ENCODE results near the gene LCN2.
"Not testable (repeated sequence)": the region's sequence is repeated elsewhere in the genome, so short reads cannot be mapped to it uniquely, and the experiment has no call there.

The LCN2 gene

DNA sequence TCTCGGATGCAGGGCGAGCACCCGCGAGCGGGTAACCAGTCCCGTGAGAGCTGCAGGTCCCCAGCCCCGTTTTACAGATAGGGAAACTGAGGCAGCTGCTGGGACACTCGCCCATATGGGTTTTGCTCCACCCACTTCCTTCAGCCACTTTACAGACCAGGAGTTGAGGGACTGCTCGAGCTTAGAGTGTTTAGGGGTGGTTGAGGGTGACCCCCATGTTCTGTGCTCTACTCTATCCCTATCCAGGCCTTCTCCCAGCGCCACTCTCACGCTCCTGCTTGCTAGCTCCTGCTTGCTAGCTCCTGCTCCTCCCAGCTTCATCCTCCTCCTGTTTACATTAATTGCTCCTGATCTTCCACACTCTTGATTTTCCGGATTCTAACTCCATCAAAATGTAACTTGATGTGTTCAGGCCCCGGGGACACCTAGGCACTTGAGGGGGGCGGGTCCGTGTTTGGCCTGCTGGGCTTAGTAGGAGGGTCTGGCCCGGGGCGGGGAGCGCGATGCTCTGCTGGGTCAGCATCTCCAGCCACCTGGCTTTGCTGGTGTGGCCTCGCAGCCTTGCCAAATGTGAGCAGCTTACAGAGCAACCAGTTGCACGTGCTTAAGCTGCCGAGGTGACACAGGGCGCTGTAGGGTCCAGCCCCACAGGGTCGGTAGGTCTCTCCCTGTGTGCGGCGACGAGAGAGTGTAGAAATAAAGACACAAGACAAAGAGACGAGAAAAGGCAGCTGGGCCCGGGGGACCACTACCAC lies 20.2 kb upstream of the LCN2 start:
- no peak for FAIRE-seq

DNA sequence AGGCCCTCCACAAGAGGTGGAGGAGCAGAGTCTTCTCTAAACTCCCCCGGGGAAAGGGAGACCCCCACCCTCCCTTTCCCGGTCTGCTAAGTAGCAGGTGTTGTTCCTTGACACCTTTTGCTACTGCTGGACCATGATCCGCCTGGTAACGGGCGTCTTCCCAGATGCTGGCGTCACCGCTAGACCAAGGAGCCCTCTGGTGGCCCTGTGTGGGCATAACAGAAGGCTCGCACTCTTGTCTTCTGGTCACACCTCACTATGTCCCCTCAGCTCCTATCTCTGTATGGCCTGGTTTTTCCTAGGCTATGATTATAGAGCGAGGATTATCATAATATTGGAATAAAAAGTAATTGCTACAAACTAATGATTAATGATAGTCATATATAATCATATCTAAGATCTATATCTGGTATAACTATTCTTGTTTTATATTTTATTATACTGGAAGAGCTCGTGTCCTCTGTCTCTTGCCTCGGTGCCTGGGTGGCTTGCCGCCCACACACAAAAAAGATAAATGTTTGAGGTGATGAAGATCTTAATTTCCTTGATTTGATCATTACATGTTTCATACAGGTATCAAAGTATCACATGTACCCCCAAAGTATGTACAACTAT lies 19.2 kb upstream of the LCN2 start:
- FAIRE-seq, result not testable (repeated sequence)

DNA sequence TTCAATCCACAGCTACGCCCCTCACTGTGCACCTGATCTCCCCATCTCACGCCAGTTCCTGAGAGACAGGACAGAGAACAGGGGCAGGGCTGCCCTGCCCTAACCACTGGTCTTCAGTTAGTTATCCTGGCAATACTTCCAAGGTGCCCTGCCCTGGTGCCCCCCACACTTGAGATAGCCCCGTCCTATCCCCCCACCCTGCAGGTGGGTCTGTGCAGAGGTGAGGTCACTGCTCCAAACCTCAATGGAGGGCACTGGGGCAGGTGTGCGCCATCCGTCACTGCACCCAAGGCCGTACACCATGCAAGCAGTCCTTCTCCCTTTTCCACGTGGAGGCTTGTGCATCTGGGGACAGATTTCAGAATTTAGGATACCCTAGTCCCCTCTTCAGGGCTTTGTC lies 18.6 kb upstream of the LCN2 start:
- not testable (repeated sequence) for FAIRE-seq

DNA sequence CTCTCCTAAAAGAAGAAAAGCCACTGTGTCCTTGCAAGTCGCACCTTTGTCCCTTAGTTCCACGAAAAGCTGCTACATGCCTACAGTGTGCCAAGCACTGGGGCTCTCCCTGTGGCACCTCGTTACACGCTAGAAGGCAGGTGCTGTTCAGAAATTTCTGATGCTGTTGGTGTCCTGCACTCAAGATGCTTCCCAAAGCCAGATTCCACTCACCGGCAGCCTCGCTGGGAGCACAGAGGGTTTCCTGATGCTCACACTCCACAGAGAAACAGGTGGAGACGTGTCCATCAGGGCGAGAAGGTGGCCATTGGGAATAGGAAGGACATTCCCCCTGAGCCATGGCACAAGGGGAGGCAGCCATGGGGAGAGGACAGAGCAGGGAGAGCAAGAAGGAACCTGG lies 17.9 kb upstream of the LCN2 start:
- FAIRE-seq, result not testable (repeated sequence)

DNA sequence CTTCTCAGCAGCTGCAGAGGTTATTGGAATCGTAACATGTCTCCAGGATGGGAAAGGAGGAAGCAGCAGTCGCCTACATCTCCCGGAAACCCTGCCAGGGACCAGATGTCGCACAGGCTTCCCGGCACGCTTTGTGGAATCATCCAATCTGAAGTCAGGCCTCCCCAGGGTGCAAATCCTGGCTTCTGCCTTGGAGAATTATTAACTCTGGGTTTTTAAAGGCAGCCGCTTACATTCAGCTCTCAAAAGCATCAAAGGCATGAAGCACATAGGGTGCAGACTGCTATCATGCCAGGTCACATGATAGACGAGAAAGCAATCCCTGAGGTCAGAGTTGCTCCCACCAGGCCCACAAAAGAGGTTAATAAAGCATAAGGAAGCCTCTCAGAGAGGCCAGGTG lies 17.1 kb upstream of the LCN2 start:
- not testable (repeated sequence) for FAIRE-seq

DNA sequence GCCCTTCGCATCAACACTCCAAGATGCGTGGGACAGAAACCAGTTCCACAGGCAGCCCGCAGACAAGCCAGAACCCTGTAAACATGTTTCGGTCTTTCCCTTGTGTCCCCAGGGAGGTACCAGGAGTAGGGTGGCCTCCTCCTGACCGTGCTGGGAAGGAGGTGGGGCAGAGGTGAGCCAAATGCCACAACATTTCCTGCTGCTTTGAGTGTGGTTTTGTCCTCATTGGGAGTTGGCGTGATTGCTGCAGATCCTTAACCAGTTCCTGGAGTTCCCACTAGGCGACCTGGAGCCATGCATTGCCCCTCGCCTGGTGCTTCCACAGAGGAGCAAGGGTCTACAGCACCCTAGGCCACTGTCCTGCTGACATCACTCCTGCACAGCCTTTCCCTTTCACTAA lies 13.7 kb upstream of the LCN2 start:
- not testable (repeated sequence) for FAIRE-seq

DNA sequence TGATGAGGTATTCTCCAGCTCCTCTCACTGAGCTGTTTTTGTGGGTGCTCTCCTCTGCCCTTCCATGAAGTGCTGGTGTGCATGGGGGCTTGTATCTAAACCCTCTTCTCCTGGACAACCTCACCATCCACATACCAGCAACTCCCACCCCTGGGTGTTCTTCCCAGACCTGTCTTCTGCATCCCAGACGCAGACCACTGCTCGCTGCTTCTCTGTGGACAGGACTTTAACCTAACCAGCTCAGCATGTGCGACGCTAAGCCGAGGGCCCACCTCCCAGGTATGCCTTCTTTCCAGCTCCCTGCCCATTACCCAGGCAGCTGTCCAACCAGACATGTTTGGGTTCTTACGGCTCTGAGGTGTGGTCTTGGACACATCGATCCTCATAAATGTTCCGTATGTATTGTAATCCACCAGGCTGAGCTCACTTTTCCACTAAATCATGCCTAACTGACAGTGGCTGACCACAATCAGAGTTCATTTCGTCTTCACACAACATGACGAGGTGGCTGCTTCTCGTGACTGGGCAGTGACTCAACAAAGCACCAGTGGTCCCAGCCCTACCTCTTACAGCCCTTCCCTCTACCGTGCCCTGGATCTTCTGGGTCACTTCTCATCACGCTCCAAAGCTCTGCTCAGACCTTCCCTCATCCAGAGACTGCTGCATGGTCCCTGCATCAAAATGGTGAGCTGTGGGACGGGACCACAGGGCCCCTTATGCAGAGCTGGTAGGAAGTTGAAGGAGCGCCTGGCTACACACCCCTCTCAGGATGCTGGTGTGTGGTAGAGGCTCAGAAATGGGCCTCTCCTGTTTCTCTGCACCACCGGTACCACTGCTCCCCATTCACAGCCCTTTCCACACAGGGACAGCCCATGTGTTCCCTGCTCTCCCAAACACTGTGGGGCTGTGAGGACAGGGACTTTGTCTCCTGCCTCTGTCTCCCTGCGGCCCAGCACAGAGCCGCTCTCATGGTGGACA lies 12.1 kb upstream of the LCN2 start:
- FAIRE-seq, result no peak

DNA sequence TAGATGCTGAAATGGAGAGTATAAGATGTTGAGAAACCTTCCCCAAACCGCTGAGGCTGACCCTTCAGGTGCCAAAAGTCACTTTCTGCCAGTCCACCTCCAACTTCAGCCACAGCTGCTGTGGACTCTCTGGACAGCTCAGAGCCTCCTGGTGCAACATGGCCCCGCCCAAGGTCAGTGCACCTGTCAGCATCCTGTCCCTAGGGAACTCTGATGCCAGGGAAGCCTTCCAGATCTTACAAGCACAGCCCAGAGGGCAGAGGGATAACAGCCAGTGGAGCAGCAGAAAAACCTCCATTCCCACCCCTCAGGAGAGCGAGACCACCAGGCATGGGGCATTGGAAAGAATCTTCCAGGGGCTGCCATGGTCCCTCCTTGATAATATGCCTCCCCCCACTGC lies 11.3 kb upstream of the LCN2 start:
- no peak for FAIRE-seq

DNA sequence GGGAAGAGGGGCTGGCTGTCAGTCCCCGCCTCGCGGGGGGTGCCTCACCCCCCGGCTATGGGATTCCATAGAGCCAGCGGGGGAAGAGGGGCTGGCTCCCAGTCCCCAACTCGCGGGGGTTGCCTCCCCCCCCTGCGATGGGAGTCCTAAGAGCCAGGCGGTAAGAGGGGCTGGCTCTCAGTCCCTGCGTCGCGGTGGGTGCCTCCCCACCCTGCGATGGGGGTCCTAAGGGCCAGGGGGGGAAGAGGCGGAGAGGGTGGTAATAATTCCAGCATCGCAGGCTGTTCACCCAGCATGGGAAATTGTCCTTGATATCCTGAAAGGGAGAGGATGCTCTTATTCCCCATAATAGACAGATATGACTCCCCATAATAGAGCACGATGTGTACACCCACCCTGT lies 9.6 kb upstream of the LCN2 start:
- no peak for FAIRE-seq

DNA sequence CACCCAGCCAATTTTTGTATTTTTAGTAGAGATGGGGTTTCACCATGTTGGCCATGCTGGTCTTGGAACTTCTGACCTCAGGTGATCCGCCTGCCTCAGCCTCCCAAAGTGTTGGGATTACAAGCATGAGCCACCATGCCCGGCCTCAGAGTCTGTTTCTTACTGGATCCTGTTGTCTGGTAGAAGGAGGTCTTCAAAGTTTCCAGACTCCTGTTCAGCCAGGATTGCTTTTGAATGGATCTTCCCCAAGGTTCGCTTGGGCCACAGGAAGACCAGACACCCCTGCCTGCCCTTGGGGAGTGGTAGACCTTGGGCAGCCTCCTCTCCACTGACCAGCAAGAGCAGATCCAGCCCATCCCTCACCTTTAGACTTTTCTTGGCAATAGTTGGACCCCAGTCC lies 7.6 kb upstream of the LCN2 start:
- FAIRE-seq, result no peak

DNA sequence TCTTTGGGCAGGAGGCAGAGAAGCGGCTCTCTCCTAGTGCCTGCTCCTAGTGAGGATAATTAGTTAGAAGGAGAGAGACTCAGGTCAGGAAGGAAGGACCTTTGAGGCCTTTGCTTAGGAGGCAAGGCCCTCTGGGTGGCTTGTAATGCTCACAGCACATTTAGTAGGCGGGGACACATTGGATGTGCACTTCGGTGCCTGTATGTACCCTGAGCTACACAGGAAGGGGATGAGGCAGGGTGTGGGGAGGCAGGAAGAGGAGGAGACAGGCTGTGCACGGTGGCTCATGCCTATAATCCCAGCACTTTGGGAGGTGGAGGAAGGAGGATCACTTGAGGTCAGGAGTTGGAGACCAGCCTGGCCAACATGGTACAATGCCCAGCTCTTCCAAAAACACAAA lies 7.2 kb upstream of the LCN2 start:
- no peak for FAIRE-seq

DNA sequence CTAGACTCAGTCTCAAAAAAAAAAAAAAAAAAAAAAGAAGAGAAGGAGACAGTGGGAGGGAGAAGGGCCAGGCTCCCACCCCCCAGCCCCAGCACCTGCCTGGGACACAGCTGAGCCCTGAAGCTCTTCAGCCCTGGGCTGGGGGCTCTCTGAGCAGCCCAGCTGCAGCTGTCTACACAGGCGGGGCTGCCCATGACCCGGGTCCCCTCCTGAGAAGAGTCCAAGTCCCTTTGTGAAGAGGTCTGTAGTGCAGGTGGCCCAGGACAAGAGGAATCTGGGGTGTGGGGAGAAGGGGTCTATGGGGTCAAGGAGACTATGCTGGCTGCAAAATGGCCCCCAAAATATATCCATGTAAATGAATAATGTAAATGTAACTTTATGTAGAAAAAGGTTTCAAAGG lies 6.7 kb upstream of the LCN2 start:
- no peak for FAIRE-seq

DNA sequence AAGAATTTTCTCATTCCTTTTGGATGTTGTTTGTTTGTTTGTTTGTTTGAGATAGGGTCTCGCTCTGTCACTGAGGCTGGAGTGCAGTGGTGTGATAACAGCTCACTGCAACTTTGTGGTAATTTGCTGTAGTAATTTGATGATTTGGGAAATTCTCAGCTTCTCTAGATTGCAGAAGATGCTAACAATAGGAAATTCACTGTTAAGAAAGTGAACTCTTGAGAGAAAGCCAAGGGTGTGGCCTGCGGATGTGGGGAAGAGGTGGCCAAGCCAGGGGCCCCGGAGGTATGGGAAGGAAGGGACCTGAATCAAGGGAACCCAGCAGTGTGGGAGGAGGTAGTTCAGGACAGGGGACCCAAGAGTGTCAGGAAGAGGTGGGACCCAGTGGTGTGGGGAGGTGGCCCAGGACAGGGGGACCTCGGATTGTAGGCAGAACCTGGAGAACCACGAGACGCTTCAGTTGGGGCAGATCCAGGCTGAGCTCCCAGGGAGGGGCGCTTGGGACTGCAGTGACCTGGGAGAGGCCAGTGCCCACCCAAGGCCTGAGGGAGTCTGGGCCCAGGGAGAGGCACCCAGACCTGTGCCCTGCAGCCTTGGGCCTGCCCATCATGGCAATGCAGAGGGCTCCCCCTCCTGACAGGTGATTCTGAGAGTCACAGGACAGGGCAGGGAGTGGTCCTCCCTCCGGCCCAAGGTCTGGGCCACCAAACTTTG lies 5.6 kb upstream of the LCN2 start:
- FAIRE-seq, result no peak

DNA sequence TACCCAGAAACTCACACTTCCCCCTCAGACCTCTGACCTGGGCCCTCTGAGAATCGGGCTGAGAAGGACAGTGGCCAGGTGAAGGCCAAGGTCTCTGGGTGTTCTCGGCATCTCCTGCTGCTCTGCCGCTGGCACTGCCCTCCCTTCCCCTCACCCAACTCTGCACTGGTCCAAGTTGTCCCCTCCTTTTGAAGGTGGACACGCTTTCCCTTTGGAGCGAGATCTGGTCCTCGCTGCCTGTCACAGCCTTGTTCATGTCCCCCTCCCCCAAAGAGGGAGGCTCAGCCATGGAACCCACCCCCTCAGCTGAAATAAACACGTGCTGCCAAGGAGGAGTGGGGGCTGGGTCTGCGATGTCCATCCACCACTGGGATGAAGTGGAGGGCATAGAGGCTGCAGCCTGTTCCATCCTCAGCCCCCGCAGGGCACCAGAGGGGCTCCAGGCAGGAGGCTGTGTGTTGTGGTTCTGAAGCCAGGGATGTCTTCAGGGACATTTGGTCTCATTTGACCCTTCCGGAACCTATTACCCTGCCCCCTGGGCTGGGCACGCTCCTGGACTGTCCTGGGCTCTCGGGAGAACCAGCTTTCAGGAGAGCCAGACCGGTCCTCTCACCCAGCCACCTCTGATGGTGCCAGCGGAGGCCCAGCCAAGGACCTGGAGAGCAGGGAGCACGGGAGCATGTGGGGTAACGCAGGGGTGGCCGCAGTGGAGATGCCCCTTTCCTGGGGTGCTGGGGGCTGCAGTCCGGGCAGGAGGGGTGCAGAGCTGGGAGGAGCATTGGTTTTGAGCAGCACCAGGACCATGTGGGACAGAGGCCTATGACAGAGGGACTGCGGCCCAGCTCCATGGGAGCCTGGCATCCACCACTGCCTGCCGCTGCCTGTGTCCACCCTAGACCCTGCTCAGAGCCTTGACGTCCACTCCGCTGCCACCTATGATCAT lies 4.7 kb upstream of the LCN2 start:
- no peak for FAIRE-seq

DNA sequence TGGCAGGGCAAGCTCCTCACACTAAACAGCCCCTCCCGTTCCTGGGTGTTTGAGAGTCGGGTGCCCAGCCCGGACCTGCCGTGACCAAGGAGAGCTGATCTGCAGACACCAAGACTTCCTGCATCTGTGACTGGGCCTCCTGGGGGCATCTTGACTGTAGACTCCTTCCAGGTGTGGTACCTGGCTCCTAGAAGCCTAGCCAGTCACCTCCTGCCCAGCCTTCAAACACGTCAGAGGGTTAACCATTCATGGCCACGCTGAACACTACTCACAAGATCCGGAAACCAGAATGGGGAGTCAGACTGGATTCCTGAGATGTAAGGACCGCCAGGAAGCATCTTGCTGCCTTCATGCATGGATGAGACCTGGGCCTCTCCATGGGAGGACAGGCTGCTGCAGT lies 3.7 kb upstream of the LCN2 start:
- FAIRE-seq, result no peak

DNA sequence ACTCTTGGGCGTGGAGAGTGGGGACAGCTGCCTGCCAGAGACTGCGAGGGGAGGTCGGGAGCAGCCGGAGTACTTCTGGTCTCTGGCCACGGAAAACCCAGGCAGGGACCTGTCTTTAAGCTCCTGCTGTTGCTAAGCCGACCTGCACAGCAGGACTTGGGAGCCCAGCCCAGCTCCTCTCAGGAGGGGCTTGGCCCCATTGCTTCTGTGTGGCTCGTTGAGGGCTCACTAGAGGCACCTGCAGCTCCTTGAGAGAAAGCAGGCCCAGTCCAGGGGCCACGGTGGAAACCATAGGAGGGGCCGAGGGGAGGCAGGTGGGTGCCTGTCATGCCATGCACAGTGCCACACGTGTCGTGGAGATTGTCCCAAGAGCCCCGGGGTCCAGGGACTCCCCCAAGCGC lies 3.3 kb upstream of the LCN2 start:
- no peak for FAIRE-seq

DNA sequence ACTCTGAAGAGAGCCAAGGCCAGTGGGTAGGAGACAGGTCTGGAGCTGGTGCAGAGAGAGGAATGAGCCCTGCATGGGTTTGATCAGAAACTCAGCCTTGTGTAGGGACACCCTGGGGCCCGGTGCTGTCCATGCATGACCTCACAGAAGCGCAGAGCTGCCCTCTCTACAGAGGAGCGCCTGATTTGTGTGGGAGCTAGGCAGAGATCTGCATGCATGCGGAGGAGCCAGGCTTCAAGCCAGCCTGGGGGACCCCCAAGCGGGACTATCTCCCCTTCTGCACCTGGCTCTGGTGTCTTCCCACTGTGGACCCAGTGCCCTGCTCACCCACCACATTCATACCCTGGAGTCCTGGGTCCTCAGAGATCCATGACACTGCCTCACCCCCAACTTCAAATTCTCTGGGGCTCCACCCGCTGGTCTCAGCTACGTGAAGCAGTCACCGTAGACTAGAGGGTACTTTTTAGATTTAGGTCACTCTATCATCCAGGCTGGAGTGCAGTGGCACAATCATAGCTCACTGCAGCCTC lies 2.6 kb upstream of the LCN2 start:
- FAIRE-seq, result no peak

DNA sequence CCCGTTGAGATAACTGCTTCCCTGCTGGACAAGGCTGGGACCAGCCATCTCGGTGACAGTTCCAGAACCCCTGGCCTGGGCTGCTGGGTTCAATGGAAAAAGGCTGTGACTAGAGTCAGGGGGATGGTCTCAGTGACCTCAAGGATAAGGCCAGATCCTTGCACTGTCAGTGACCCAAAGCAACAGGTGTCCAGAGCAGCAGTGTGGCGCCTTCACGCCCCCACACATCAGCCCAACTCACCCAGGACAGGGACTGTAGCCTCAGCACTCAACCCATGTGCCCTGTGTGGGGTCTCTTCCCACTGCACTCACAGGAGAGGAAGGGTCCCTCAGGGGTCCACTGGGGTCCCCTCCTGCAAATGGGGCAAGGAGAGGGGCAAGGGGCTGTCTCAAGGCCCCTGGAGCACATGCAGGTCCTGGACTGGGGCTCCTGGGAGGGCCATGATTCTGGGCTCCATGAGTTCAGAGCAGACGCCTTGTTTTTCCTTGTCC lies 698 bp upstream of the LCN2 start:
- no peak for FAIRE-seq

DNA sequence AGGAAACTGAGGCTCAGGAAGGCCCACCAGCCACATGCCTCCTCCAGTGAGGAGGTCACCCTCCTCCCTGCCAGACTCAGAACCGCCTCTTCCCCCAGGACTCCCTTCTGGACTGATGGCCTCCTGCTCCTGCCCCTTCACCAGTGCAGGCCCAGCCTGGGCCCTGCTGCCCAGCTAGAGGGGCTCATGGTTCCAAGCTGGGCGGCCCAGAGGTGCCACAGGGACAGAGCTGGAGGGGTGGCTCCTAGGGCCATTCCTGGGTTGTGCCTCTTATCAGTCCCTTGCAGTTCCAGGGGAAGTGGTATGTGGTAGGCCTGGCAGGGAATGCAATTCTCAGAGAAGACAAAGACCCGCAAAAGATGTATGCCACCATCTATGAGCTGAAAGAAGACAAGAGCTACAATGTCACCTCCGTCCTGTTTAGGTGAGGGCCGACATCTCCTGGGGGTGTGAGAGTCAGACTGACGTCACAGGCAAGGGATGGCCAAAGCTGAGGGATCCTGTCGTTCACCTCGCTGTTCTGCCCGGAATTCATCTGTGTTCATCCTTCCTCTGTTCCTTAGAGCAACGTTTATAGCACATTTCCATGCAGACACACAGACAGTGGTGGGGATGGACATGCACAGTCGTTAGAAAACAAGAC lies 819 bp downstream of the LCN2 start:
- no peak for FAIRE-seq

DNA sequence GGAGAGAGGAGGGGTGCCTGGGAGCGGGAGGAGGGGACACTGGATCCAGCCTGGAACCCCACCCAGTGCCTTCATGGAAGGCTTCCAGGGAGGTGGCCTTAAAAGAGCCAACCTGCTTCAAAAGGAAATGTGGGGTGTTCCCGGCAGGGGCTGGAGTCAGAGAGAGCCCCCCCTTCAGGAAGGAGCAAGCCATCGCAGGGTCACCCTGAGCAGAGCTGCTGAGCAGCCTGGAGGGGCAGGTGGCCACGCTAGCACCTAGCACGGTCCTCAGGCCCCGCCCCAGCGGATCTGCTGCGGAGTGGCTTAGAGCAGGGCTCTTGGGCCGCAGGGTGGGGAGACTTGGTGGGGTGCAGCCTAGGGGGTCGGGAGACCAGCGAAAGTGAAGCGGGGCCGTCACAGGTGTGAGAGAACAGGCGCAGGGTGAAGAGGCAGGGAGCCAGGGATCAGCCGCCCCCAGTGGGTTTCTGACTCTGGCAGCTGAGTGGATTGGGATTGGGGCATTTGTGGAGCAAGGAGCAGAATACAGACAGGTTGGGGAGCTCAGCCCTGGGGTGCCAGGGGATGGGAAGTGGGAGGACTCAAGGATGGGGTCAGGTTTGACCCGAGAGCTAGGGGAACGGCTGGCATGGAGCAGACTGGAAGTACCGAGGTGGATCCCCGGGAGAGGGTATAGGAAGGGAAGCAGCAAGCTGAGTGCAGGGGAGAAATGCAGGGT lies 1.5 kb downstream of the LCN2 start:
- no peak for FAIRE-seq
